OCI-LY7 (cell line): ENCODE measurements around the gene SOX9.

Source experiments
- CTCF ChIP-seq: fragments of 200-600 bp; sonication (generic); conservative IDR thresholded peaks from 2 replicates; pipeline ENCODE4 v1.5.1; 2014; ENCODE audit warnings: mild to moderate bottlenecking, antibody characterized with exemption, low read length, moderate library complexity, mixed read lengths
- EZH2phosphoT487 ChIP-seq: fragments of 200-600 bp; sonication (generic); IDR thresholded peaks from 2 replicates; pipeline ENCODE4 v1.6.1; 2018; ENCODE audit warnings: low read depth, borderline replicate concordance, mild to moderate bottlenecking, mixed run types, antibody characterized with exemption, low read length, moderate library complexity, mixed read lengths

GRCh38 chr17:72158895-72159885 lies 38.4 kb downstream of the SOX9 start:
- TF ChIP-seq CTCF (no peak), EZH2phosphoT487 (no peak)
